ENCODE data around the gene CDK11B.

The CDK11B gene

DNA sequence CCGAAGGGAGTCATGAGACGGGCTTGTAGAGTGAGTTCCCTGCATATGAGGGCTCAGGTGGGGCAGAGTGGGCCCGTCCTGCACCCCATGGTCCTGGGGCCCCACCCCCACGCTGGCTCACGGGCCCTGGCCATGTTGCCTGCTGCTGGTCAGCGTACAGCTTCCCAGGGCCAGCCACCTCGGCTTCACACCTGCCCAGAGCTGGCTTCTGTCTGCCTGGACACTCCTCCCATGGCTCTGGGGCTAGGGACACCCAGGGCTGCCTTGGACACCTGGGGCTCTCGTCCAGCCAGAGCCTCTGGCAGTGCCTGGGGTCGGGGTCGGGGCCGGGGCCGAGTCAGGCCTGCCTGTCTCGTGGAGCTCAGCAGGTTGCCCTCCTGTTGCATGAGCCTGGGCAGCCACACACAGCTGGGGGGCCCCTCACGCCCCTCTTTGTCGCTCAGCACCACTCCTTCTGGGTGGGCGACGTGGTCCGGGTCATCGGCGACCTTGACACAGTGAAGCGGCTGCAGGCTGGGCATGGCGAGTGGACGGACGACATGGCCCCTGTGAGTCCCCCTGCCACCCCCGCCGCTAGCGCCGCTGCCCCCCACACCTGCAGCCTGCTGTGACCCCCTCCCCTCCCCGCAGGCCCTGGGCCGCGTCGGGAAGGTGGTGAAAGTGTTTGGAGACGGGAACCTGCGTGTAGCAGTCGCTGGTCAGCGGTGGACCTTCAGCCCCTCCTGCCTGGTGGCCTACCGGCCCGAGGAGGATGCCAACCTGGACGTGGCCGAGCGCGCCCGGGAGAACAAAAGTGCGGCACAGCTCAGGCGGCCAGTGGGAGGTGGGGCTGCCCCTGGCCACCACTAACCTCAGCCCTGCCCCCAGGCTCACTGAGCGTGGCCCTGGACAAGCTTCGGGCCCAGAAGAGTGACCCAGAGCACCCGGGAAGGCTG, 32.3 kb downstream of the CDK11B start:
- DNase-seq = no peak

GRCh38 chr1:1625824-1626206, 33.0 kb downstream of the CDK11B start:
- peak; percentile 33 for DNase-seq

- DNase-seq = no peak
Observed at GRCh38 chr1:1625404-1625775, 33.4 kb downstream of the CDK11B start.

GRCh38 chr1:1624443-1625403, 34.1 kb downstream of the CDK11B start:
- DNase-seq = peak; percentile 60

GRCh38 chr1:1623631-1624442, 35.0 kb downstream of the CDK11B start:
- no peak for DNase-seq

DNA sequence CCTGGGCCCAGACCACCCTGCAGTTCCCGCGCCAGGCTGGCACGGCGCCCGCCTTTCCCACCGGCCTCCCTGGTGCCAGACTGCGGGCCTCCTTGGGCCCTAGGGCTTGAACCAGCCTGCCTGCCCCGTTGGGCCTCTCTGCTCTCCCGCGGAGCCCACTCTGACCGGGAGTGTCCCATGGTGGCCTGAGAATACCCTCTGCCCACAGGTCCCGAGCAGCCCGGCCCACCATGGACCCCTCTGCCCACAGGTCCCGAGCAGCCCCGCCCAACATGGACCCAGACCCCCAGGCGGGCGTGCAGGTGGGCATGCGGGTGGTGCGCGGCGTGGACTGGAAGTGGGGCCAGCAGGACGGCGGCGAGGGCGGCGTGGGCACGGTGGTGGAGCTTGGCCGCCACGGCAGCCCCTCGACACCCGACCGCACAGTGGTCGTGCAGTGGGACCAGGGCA, 35.6 kb downstream of the CDK11B start:
- DNase-seq = peak; percentile 40

DNA sequence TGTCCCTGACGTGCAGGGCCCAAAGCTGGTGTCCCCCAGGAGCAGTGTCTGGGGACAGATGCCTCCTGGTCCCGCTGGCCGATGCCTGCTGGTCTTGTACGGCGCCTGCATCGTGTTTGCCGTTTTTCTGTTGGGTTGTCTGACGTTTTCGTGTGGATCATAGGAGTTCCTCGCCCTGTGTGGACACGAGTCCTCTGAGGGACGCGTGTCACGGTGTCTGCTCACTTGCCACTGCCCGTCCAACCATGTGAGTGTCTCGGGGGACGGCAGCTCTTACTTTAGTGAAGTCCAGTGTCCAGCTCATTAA, 36.1 kb downstream of the CDK11B start:
- peak; percentile 24 for DNase-seq

DNA sequence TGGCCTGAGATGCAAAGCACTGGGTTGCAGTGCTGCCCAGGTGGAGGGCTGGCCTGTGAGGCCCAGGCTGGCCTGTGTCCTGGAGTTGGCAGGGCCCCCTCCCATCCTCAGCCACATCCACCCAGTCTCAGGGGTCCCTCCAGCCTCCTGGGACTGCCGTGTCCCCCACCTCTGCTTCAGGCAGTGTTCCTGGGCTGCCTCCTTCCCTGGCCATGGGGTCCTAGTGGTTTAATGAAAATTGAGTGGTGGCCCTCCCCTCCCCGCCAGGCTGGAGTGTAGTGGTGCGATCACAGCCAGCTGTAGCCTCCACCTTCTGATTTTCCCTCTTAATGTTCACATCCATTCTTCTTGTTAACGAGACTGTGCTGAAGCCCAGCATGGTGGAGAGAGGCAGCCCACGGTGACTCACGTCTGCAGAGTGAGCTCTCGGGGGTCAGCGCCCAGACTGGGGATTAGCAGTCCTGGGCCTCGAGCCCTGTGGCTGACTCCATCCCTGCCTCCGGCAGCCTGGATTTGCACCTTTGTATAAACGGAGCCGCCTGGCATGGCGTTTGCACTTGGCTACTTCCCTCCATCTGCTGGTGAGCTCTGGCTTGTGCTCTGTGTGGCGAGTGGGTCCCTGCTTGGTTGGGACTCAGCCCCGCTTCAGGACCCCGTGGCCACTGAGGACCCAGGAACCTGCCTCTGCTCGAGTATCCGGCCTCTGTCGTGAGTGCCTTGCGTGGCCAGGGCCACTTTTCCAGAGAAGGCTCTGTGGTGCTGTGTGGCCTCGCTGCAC, 36.6 kb downstream of the CDK11B start:
- DNase-seq = peak; percentile 28

GRCh38 chr1:1621173-1622009, 37.4 kb downstream of the CDK11B start:
- DNase-seq = peak; percentile 20

GRCh38 chr1:1620433-1621139, 38.2 kb downstream of the CDK11B start:
- peak; percentile 30 for DNase-seq

- peak; percentile 35 for DNase-seq
Observed at GRCh38 chr1:1619917-1620361, 38.9 kb downstream of the CDK11B start.

GRCh38 chr1:1618396-1619068, 40.3 kb downstream of the CDK11B start:
- DNase-seq = no peak

DNA sequence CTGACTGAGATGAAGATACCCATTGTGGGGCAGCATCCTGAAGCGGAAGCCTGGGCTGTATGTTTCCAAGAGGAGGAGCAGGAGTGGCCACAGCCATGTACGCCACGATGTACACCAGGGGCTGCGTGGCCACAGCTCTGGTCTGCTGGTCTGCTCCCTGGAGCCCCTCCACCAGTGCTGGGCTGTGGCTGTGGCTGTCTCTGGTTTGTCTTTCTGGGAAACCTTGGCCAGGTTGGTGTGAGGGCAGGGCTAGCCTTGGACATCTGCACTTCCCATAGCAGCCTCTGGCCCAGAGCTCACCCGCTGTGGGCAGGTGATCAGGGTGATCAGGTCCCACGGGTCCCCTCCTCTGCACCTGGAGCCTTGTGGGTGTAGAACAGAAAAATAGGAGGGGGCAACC, 40.9 kb downstream of the CDK11B start:
- no peak for DNase-seq

- no peak for DNase-seq
Observed at GRCh38 chr1:1617516-1617915, 41.3 kb downstream of the CDK11B start.

GRCh38 chr1:1616838-1617237, 42.0 kb downstream of the CDK11B start:
- no peak for DNase-seq

DNA sequence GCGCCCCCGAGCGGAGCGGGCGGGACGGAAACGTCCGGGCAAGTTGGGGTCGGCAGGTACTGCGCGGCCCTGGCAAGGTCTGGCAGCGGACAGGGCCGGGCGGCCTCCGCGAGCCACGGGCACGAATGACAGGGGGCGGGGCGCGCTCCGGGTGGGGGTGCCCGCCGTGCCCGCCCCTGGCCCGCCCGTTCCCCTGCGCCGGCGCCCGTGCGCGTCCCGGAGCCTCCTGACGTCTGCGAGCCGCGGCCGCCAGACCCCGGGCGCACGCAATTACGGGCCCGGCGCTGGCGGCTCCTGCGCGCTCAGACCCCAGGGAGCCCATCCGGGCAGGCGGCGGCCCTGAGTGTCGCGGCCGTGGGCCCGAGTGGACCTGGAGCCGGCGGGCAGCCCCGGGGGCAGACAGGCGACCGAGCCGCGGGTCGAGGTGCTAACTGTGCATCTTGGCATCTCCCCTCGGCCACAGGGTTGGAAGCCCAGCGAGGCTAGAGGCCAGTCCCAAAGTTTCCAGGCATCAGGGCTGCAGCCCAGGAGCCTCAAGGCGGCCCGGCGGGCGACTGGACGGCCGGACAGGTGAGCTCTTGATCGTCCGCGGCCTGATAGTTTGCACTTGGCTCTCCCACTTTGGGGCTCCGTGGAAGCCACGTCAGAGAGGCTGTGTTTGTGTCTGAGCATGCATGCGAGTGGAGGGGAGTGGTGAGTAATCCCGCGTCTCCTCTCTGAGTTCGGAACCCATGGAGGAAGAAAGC, 42.6 kb downstream of the CDK11B start:
- DNase-seq = no peak

DNA sequence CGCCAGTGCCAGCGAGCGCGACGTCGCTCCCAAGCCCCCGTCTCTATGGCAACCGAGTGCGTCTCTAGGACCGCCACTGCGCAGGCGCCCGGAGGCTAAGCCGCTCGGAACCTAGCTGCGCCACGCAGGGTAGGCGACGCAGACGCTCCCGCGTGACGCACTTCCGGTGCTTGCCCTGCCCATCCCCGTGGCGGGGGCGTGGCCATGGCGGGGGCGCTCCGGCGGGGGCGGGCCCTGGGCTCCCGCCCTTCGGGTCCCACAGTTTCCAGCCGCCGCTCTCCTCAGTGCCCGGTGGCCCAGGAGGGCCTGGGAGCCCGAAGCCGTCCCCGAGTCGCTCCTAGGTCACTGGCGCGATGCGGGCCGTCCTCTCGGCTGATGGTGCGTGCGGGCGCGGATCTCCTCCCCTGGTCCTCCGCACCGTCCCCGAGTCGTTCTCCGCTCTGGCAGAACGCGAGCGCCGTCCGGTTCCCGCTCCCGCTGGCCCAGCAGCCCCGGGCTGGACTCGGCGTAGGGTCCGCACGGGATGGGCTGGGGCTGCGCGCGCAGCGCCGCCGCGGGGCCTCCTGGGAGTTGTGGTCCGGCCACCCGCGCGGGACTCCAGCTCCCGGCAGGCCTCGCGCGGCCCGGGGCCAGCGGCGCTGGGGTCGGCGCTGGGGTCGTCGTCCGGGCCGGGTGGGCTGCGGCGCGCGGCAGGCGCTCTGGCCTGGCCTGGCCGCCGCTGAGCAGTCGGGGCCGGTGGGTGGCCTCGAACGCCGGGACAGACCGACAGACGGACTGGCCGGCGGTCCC, 43.4 kb downstream of the CDK11B start, which contains the start of gene MIB2:
Gene MIB2 (plus strand): TSS at position 245 of the 789 bp plus-strand sequence. CDS start 7,953 bp downstream, outside the sequence.
- DNase-seq = peak; percentile 97

- no peak for DNase-seq
Observed at GRCh38 chr1:1614954-1615255, 43.9 kb downstream of the CDK11B start.
